GM12891 (cell line): ENCODE data around the gene SDC1.

Experiments used
- DNase-seq: peaks from one replicate; pipeline ENCODE4 v3.0.0; 2011; ENCODE audit warnings: low spot score; ENCODE audit not compliant: insufficient read length
- FAIRE-seq: peaks from 2 replicates; lab custom pipeline; 2011; peaks lifted over from hg19 to GRCh38; lab: Jason Lieb, UNC
- PAX5 ChIP-seq: IDR thresholded peaks from 2 replicates; pipeline ENCODE4 v1.6.1; 2011; ENCODE audit warnings: low read length, moderate library complexity, mild to moderate bottlenecking; ENCODE audit not compliant: insufficient read depth, severe bottlenecking
- POLR2A ChIP-seq: IDR thresholded peaks from 2 replicates; pipeline ENCODE4 v1.6.1; 2011; ENCODE audit warnings: low read depth, low read length, control low read depth
- POLR2AphosphoS5 ChIP-seq: IDR thresholded peaks from 2 replicates; pipeline ENCODE4 v1.6.1; 2011; ENCODE audit warnings: low read depth, low read length, control low read depth
- POU2F2 ChIP-seq: IDR thresholded peaks from 2 replicates; pipeline ENCODE4 v1.6.1; 2011; ENCODE audit warnings: low read depth, mild to moderate bottlenecking, control low read depth, low read length, moderate library complexity
- SPI1 ChIP-seq: IDR thresholded peaks from 2 replicates; pipeline ENCODE4 v1.6.1; 2011; ENCODE audit warnings: low read depth, low read length, control low read depth
- TAF1 ChIP-seq: IDR thresholded peaks from 2 replicates; pipeline ENCODE4 v1.6.1; 2011; ENCODE audit warnings: low read depth, low read length, control low read depth

Gene SDC1

GRCh38 chr2:20190876-20191713, 33.8 kb downstream of the SDC1 start:
- no peak for DNase-seq
- FAIRE-seq: no peak
- no peak for TF ChIP-seq POLR2A
- no peak for TF ChIP-seq SPI1
- TF ChIP-seq POLR2AphosphoS5: no peak
- no peak for TF ChIP-seq POU2F2
- TF ChIP-seq PAX5: no peak
- no peak for TF ChIP-seq TAF1

GRCh38 chr2:20190170-20190569, 34.8 kb downstream of the SDC1 start:
- TF ChIP-seq TAF1: no peak
- TF ChIP-seq POLR2AphosphoS5: no peak
- TF ChIP-seq POLR2A: no peak
- TF ChIP-seq POU2F2: no peak
- no peak for TF ChIP-seq PAX5
- DNase-seq (no peak), FAIRE-seq (no peak)

DNA sequence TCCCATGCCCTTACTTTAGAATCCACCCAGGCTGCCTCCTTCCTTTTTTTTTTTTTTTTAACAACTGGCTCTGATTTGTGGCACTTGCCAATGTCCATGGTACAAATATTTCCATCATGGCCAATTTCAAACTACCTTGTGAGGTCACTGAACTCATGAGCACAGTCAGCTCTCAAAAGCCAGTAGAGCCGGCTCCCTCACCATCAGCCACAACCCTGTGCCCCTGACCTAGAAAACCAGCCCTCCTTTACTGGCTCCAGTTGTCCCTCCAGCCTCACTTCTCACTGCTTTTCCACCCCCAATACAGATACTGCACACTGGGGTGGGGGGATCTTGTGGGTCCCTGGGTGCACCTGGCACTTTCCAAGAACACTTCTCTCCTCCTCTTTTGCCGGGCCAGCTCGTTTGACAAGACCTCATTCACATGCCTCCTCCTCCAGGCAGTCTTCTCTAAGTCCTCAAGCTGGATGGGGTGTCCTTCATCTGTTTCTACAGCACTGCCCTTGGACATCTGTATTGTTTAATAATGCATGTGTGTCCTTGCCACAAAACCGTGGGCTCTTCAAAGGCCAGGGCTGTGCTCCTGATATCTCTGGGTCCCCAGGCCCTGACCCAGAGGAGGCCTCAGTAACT, 35.5 kb downstream of the SDC1 start:
- TF ChIP-seq SPI1: no peak
- no peak for TF ChIP-seq TAF1
- no peak for TF ChIP-seq PAX5
- no peak for TF ChIP-seq POLR2AphosphoS5
- TF ChIP-seq POU2F2: no peak
- no peak for TF ChIP-seq POLR2A
- no peak for DNase-seq
- FAIRE-seq: no peak

DNA sequence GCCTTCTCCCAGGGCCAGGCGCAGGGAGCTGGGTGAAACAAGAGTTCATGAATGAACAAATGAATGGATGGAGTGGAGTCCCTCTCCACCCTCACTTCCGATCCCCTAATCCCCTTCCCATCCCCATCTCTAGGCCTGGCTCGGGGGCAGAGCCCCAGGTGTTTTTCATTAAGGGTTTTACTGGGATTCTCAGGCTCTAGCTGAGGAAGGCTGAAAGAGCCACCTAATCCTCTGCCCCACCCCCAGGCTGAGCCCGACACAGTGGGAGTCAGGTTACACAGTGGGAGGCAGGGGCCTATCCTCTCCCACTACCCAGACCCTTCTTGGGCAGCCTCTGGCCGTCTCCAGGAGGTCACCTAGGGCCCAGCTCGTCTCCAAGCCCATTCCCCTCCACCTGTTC, 36.1 kb downstream of the SDC1 start:
- no peak for DNase-seq
- FAIRE-seq: no peak
- TF ChIP-seq SPI1: no peak
- TF ChIP-seq POLR2A: no peak
- no peak for TF ChIP-seq TAF1
- TF ChIP-seq POLR2AphosphoS5: no peak
- TF ChIP-seq PAX5: no peak
- TF ChIP-seq POU2F2: no peak

DNA sequence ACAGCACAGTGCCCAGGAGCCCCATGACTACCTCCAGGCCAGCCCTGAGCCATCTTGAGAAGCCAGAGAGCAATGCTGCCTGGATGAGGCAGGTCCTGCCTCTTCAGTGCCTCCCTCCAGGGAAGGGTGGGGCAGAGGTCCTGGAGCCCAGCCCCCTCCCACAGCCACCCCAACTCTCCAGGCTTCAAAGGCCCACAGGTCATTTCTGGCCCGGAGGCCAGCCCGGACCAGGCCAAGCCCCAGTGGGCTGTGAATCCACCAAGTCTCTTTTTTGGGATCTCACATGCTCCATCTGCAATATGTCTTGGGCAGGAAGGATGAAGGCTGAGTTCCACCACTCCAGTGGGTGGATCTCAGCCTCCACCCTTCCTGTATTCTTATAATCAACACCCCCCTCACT, 36.7 kb downstream of the SDC1 start:
- TF ChIP-seq TAF1 (no peak), POU2F2 (no peak), PAX5 (no peak), SPI1 (no peak), POLR2AphosphoS5 (no peak), POLR2A (no peak)
- DNase-seq (no peak), FAIRE-seq (no peak)

DNA sequence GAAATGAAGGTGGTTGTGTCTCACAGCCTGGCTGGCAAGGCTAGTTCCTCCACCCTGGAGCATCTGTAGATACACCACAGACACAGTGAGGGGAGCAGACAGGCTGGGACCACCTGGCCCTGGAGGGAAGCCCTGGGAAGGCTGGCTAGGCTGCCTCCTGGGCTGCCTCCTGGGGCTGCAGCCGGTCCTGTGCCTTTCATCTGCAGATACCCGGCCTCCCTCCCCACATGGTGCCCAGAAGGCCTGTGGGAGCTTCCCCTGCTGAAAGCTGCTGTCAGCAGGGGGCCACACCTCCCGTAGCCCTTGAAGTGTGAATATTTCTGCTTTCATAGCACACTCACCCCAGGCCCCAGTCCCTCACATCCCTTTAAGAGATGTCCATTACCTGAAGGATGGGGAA, 37.6 kb downstream of the SDC1 start:
- TF ChIP-seq POU2F2 (no peak), PAX5 (no peak), TAF1 (no peak), POLR2A (no peak), POLR2AphosphoS5 (no peak), SPI1 (no peak)
- no peak for DNase-seq
- FAIRE-seq: no peak

- no peak for TF ChIP-seq TAF1
- no peak for TF ChIP-seq PAX5
- DNase-seq (no peak), FAIRE-seq (no peak)
These were observed 38.1 kb downstream of the SDC1 start for GRCh38 chr2:20186855-20187187.

- DNase-seq (peak; percentile 59), FAIRE-seq (no peak)
- TF ChIP-seq POLR2AphosphoS5 (no peak), SPI1 (no peak), TAF1 (no peak), POU2F2 (no peak), POLR2A (no peak), PAX5 (no peak)
These were observed 38.7 kb downstream of the SDC1 start for GRCh38 chr2:20186078-20186854.
